ENCODE measurements around the gene HOXB9.

Gene HOXB9

DNA sequence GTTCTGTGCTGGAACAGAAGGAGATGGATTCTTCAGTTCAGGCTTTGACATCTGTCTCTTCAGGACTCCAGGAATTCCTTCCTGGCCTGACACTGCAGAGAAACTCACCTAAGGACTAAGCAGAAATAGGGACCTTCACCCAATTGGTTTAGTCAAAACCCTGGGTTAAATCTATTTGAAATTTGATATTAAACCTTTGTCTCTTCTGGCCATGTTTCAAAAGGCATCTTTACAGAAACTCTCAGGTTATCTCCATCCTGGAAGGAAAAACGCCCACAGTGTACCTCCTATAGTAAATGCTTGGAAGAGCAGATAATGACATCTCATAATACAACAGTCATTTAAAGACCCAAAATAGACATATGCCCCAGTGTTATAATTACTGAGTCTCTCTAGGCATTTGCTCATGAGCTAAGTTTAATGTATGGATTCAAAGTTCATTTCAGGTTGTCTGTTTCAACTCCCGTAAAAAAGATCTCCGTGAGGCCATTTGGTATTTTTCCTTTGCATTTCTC, 42.4 kb downstream of the HOXB9 start:
- no peak for DNase-seq (ENCODE audit: low spot score)

DNA sequence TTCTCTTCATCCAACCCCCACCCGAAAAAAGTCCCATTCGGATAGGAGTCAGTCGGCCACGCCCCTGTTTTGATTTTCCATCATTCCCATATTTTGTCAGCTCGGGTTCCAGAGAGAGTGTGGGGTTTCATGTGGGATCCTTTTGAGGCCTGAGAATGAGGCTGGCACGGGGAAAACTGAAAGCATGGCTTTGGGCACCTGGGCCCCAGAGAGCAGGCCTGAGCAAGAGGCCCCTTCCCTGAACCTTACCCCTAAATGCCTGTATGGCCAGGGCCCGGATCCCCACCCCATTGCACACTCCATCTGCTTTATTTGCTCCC, 43.4 kb downstream of the HOXB9 start:
- DNase-seq (ENCODE audit: low spot score): no peak

DNA sequence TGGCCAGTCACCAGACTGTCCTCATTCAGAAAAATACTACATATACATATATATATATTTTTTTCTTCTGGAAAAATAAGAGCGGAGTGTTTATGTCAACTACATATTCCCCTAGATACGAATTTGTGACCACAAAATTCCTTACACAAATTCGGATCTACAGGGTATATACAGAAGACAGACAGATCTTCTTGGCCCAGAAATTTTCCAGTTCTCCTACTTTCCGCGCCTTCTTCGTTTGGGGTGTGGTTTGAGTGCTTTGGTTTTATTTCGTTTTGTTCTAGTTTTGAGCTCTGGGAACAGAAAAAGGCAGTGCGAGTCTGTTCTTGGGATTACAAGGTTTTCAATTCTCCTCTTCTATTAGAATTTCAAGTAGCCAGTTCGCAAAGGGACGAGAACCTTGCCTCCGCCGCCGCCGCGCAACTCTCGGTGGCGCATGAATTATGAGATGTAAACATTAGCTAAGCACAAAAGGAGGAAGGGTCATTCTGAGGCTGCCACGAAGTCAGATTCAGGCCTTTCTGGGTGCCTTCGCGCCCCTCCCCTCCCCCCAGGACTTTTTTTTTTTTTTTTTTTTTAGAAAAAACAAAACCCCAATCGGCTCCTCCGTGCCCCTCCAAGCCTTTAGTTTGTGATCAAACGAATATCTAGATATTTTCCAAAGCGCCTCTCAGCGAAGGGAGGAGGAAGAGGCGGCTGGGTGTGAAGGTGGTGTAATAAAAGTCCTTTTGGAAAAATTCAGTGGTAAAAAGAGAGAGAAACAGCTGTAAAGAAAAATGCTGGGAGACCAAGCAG, 46.2 kb downstream of the HOXB9 start:
- no peak for DNase-seq (ENCODE audit: low spot score)

DNA sequence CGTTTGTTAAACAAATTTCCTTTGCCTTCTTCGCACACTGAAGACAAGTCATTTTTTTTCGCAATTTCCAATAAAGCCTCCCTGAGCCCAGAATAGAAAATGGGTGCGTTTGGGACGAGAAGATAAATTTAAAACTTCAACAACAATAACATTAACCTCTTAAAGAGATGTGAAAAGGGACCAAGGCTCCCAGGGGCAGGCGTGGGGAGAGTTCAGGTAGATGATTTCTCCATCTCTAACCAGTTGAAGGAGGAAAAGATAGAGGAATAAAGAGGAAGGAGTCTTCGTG, 46.7 kb downstream of the HOXB9 start:
- DNase-seq (ENCODE audit: low spot score): no peak

DNA sequence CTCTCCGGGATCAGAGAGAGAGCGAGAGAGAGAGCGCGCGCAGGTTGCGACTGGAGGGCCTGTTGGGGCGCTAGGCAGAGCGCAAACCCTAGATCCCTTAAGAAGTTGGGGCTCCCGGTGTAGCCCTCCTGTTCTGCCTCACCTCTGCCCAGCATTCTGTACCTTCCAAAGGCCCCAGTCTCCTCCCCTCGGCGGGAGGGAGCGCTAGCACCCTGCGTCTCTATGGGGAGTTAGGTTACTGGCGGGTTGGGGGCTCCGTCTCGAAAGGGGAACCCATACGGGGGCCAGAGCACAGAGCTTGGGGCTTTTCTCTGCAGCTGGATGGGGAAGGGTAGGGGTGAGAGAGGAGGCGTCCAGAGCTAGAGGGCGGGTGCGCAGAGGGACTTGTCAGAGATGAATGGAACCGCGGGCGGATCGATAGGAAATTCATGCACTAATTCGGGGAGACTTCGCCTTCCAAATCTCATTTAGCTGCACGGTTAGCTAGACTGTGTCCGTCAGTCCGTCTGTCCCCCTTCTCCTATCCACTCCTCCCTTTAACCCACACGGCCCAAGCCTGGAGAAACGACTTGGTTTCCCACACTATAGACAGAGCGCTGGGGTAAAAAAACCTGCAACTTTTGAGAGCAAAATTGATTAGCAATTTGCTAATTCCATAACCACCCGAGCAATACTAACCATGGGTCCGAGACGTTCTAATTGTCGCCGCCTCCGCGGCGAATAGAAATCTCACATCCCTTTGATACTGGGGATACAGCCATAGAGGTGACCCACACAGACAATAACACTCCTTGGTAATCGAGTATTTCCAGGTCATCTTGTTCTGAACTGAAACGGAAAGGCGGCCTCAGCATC, 47.3 kb downstream of the HOXB9 start:
- DNase-seq (ENCODE audit: low spot score): no peak

DNA sequence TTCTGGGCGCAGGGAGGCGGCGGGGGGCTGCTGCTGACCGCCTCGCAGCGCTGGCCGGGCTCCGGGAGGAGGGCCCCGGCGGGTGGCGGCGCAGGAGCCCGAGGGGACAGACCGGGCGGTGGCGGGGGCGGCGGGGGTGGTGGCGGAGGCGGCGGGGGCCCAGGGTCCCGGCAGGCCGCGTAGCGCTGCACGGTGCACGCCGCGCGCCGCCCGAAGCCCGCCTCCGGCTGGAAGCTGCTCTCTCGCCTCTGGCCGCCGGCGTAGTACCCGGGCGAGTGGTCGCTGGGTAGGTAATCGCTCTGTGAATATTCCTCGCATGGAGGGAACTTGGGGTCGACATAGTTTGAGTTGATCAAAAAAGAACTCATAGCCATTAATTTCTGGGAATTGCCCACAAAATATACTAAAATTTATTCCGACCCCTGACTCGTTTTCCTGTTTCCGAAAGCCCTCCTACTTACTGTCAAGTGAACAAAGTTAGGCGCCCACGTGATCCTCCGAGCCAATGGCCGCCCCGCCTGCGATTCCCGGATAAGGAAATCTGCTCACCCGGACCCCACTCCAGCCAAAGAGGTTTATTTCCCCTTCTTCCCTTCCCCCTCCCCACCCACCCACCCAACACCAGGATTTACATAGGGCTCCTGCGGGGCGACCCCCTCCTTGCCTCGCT, 48.1 kb downstream of the HOXB9 start, which contains the start of gene HOXB4:
Gene HOXB4 (minus strand): TSS at position 405 of the 670 bp plus-strand sequence. CDS start 31 bp downstream, at position 374.
- no peak for DNase-seq (ENCODE audit: low spot score)

DNA sequence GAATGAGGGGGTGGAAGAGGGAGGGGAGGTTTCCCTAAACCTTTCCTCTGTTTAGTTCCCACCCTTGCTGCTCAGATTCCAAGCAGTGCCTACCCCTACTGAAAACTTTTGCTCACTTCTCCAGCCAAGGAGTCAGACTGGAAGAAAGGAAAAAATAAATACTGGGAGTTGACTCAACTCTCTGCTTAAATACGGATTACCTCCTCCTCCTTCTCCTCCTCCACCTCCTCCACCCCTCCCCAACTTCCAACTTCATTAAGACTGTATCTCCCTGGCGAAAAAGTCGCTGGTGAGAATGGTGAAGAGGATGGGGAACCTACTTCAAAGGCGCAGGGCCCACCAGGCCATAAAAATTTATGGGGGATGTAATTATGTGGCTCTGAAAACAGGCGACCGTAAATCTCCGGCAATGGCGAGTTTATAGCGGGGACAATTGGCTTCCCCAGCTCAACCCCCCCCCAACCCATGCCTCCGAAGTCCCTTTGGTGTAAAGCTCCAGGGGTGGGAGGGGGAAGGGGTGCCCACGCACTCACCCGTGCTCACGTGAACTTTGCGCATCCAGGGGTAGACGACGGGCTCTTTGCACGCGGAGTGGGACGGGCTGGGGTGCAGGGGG, 48.7 kb downstream of the HOXB9 start:
- DNase-seq (ENCODE audit: low spot score): no peak

DNA sequence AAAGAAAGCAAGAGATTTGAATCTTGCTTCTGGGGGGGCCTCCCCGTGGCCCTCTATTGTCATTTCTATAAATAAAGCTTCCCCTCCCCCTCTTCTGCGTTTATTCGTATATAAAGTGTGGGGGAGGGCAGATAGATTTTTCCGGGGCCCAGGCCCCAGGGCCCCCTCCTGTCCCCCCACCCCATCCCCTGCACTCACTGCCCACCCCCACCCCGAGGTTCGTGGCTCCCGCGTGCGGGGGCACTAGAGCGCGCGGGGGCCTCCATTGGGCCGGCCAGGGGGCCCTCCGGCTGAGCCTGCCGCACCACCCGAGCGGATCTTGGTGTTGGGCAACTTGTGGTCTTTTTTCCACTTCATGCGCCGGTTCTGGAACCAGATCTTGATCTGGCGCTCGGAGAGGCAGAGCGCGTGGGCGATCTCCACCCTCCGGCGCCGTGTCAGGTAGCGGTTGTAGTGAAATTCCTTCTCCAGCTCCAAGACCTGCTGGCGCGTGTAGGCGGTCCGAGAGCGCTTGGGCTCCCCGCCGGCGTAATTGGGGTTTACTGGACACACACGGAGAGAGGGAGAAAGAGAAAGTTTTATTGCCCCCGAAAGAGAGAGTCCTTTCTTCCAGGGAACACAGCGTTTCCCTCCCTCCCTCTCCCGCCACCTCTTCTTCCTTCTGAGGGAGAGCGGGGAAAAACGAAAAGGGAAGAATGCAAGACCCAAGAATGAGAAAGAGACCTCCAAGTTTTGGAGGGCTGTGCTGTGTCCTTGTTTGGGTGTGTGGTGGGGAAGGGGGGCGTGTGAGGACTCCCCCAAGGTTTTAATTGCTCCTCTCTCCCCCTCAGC, 49.5 kb downstream of the HOXB9 start:
- no peak for DNase-seq (ENCODE audit: low spot score)

DNA sequence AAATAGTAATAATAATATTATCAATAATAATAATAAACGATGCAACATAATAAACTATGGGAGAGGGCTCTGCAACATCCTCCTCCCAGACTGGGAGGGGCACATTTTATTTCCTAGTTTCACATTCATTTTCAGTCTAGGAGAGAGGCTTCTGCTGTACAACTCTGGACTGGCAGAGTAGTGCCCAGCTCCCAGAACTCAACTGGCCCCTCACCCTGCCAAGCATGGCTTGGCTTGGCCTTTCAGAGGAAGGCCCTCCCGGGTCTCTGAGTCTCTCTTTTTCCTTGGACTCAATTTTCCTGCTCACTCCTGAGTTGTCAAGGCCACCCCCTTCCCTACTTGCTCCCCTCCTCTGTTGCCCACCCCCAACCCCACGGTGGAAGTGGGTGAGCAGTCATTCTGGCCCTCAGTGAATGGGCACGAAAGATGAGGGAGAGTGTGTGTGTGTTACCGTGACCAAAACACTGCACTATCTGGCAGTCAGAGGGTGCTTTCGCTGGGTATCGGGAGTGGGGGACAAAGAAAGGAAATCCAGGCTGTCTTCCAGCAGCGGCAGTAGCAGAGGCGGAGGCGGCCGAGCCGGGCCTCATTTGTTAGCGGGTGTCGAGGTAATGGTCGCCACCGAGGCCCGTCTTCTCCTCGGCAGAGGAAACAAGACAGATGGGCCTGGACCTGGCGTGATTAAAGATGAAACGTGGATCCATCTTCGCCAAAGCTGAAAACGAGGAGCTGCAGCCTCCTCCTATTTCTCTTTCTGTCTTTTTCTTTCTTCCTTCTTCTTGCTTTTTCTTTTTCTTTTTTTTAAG, 50.3 kb downstream of the HOXB9 start:
- no peak for DNase-seq (ENCODE audit: low spot score)

DNA sequence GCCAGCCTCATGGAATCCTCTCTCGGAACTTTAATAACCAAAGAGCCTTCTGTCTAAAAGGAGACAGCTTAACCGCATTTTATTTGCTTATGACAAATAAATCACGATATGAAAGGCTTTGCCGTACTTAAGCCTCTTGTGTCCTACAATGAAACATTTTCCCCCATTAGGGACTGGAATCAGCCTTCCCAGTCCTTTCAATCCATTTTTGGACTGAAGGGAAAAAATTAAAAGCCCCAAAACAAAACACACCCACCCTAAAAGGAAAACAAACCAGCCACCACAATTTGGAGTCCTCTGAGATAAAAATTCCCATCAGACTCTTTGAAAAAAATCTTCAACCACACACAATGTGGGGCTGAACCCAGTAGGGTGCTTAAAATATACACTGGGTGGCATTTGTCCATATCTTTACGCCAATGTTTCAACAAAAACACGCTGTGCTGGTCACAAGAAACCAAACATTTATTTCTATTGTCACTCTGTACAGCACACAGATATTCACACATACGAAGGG, 51.0 kb downstream of the HOXB9 start:
- no peak for DNase-seq (ENCODE audit: low spot score)

DNA sequence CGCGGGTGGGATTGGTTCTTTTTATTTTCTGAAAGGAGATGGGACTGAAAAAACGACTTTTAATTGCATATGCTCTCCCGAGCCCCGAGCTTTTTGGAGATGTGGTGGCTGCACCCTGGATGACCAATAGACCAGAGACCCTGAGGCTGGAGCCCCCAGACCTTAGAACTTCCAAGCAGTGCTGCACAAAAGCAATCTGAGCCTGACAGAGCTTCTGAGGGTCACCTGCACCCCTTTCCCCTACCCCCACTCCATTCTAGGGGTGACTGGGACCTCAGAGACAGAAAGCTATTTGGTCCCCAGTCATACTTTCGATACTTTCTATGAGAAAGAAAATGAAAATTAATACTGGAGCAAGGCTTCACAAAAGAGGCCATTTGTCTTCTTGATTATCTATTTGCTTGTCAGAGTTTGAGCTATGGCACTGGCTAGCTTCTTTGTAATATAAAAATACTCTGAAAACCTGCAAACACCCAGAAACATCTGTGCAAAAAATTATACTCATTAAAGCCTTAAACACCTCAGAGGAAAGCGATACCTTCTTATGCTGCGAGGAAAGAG, 51.6 kb downstream of the HOXB9 start:
- no peak for DNase-seq (ENCODE audit: low spot score)

DNA sequence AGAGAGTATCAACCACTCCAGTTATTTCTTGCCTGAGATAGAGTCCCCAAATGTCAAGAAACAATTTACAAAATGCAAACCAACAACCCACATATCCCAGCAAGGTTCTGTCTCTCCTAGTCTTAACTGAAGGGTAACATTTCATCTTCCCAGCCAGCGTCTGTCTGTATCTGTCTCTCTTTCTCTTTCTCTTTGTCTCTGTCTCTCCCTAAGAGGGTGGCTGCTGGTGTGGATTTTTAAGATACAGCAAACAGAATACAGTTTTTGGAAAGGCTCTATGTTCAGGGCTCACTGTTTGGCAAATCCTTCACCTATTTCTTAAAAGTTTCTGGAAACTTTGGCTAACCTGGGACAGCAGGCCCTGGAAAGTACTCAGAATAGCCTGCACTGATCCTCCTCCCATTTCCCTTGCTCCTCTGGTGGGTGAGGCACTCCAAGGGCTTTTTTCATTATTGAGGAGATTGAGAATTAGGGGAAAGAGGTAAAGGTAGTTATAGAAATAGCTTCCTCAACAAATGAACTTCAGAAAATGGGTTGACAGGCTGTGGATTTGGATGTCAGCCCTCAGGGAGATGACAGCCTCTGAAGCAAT, 54.2 kb downstream of the HOXB9 start:
- no peak for DNase-seq (ENCODE audit: low spot score)

Measured in cerebellar cortex (tissue), 1 donor.